GM12878 (cell line): ENCODE data around the gene GUCY1A1.

Source experiments
- GABPA ChIP-seq: IDR thresholded peaks from 2 replicates; pipeline ENCODE4 v1.6.1; 2014; ENCODE audit warnings: antibody characterized with exemption, low read depth, mild to moderate bottlenecking, inconsistent platforms
- JUNB ChIP-seq: IDR thresholded peaks from 2 replicates; pipeline ENCODE4 v1.6.1; 2016; ENCODE audit warnings: antibody characterized with exemption, mild to moderate bottlenecking
- MYC ChIP-seq: IDR thresholded peaks from 2 replicates; pipeline ENCODE4 v1.6.1; 2011; ENCODE audit warnings: mild to moderate bottlenecking, low read length, moderate library complexity, inconsistent platforms; ENCODE audit not compliant: insufficient read depth, insufficient replicate concordance, insufficient read length, severe bottlenecking
- RAD51 ChIP-seq: fragments of 450-650 bp; IDR thresholded peaks from 2 replicates; pipeline ENCODE4 v1.6.1; 2016; ENCODE audit warnings: moderate library complexity, mild to moderate bottlenecking, inconsistent platforms
- YY1 ChIP-seq: IDR thresholded peaks from 2 replicates; pipeline ENCODE4 v1.6.1; 2011; ENCODE audit warnings: low read depth, mild to moderate bottlenecking, low read length
- ZNF274 ChIP-seq: IDR thresholded peaks from one replicate; pipeline ENCODE4 v1.8.0; 2011; ENCODE audit not compliant: insufficient read length, insufficient read depth
- TF ChIP-seq, protein P1 (sequence below), 3 experiments: IDR thresholded peaks in 2 of 3; conservative IDR thresholded peaks in 1 of 3; 2 replicates each; pipeline ENCODE4 v1.5.1; 2011; ENCODE audit warnings: low read depth in 3 of 3, low read length in 3 of 3, mild to moderate bottlenecking in 3 of 3, control low read depth in 2 of 3, moderate library complexity in 2 of 3, inconsistent platforms in 1 of 3, mixed read lengths in 1 of 3; ENCODE audit not compliant: control insufficient read depth in 2 of 3, insufficient read depth in 1 of 3; ENCODE audit errors: extremely low read depth in 1 of 3
- TF ChIP-seq, protein P2 (sequence below): IDR thresholded peaks from 2 replicates; pipeline ENCODE4 v1.6.1; 2011; ENCODE audit warnings: low read depth, mild to moderate bottlenecking, low read length, moderate library complexity, borderline replicate concordance; ENCODE audit errors: extremely low read depth
- TF ChIP-seq, protein P3 (sequence below): IDR thresholded peaks from 2 replicates; pipeline ENCODE4 v1.6.1; 2012; ENCODE audit warnings: low read depth, low read length, improper control_type of control experiment

DNA sequence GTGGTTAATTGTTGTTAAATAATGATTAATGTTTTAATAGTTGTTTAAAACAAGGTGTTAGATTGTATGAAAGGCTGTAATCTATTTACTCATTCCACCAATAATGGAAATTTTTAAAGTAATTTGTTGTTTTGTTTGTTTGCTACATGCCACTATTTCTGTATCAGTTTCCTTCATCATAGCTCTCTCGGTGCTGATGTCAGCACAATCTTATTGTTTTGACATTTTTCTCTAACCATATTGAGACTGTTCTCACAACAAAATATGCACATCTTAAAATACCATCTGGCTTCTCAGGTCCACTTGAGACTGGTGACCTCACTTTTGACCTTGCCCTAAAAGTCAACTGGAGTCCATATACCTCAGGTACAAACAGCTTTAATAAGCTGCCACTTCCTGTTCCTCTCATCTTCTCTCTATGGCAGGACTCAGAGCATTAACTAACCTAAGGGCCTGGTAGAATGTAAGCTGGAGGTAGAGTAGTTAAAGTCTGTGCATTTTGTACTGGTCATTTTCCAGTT lies 91.2 kb downstream of the GUCY1A1 start:
- TF ChIP-seq, protein P1, sequence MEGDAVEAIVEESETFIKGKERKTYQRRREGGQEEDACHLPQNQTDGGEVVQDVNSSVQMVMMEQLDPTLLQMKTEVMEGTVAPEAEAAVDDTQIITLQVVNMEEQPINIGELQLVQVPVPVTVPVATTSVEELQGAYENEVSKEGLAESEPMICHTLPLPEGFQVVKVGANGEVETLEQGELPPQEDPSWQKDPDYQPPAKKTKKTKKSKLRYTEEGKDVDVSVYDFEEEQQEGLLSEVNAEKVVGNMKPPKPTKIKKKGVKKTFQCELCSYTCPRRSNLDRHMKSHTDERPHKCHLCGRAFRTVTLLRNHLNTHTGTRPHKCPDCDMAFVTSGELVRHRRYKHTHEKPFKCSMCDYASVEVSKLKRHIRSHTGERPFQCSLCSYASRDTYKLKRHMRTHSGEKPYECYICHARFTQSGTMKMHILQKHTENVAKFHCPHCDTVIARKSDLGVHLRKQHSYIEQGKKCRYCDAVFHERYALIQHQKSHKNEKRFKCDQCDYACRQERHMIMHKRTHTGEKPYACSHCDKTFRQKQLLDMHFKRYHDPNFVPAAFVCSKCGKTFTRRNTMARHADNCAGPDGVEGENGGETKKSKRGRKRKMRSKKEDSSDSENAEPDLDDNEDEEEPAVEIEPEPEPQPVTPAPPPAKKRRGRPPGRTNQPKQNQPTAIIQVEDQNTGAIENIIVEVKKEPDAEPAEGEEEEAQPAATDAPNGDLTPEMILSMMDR (IDR thresholded peaks at IDR 0.05 in 2 of 3, conservative IDR thresholded peaks at IDR 0.05 in 1 of 3; ENCODE audit: control insufficient read depth in 2 of 3, extremely low read depth in 1 of 3, insufficient read depth in 1 of 3, low read depth in 3 of 3, low read length in 3 of 3), result no peak
- TF ChIP-seq, protein P2, sequence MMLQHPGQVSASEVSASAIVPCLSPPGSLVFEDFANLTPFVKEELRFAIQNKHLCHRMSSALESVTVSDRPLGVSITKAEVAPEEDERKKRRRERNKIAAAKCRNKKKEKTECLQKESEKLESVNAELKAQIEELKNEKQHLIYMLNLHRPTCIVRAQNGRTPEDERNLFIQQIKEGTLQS, result no peak
- TF ChIP-seq YY1 (no peak), MYC (no peak), RAD51 (no peak), ZNF274 (no peak), JUNB (no peak), GABPA (no peak)
- TF ChIP-seq, protein P3, sequence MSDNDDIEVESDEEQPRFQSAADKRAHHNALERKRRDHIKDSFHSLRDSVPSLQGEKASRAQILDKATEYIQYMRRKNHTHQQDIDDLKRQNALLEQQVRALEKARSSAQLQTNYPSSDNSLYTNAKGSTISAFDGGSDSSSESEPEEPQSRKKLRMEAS, result no peak
